HG03354 (cell line): ENCODE results near the gene BBX.

Source experiments
- ATAC-seq: cut with Tn5 transposase; IDR thresholded peaks from one replicate; pipeline ENCODE4 v1.9.1; 2021; ENCODE audit warnings: mild to moderate bottlenecking; ENCODE audit not compliant: unreplicated experiment, poor library complexity, severe bottlenecking

The BBX gene

DNA sequence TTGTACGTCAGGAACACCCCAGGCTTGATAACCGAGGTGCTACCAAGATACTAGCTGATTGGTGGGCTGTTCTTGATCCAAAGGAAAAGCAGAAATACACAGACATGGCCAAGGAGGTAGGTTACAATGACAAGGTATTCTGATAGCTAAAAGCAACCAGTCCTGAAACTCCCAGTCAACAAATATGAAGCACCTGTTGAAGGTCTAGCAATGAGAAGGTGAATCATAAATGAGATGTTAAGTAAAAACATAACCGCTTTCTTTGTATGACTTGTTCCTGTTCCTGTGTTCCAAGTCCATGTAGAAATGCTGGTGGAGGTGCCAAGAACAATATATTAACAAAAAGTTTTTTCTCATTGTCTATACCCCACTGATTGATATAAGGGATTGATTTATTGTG is 194.0 kb downstream of the BBX start:
- ATAC-seq = no peak

DNA sequence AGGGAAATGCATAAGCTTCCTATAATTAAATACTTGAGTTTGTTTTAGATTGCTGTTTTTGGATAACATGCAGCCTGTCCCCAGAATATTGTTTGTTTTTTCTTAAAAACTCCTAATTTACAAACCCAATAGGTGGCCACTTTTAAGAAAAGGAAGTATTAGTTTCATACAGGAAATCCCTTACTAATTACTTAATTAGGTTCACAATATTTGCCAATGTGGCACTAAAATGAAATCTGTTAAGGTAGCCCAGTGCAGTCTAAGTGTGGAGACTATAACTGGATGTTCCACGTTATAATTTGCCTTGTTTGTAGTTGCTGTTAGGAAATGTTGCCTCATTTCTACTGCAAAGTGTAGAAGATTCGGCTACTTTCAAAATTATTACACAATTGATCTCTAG is 195.8 kb downstream of the BBX start:
- ATAC-seq = no peak

- no peak for ATAC-seq
Observed at GRCh38 chr3:107727102-107727501, 204.3 kb downstream of the BBX start.

- no peak for ATAC-seq
Observed at GRCh38 chr3:107729686-107730085, 206.9 kb downstream of the BBX start.

DNA sequence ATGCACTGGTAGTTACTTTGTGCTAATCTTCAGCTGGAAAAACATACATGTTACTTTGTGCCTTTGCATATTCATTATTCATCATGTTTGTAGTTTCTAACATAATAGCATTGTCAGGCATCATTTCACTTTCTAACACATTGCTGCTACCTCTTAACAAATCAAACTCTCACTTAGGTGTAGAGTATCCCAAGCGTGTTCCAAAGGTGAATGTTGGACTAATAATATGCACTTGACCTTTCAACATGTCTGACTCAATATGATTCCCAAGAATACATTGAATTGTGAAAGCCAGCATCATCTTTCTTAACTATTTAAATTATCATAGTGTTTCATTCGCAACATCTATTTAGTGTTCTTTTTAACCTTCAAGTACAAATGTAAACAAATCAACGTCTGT is 211.6 kb downstream of the BBX start:
- ATAC-seq = no peak

DNA sequence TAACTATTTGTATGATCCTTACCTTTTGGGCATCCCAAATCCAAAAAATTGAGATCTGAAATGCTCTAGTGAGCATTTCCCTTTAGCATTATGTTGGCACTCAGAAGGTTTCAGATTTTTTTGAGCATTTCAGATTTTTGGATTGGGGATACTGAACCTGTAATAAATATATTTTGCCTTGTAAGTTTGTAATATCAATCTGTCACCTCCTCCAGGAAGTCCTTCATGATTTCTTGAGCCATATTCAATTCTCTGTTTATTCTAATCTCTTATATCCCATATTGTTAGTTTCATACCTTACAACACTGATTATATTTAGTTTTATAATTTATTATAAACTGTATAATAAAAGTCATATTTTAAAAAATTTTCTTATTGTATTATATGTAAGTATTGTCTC is 215.2 kb downstream of the BBX start:
- ATAC-seq = no peak

DNA sequence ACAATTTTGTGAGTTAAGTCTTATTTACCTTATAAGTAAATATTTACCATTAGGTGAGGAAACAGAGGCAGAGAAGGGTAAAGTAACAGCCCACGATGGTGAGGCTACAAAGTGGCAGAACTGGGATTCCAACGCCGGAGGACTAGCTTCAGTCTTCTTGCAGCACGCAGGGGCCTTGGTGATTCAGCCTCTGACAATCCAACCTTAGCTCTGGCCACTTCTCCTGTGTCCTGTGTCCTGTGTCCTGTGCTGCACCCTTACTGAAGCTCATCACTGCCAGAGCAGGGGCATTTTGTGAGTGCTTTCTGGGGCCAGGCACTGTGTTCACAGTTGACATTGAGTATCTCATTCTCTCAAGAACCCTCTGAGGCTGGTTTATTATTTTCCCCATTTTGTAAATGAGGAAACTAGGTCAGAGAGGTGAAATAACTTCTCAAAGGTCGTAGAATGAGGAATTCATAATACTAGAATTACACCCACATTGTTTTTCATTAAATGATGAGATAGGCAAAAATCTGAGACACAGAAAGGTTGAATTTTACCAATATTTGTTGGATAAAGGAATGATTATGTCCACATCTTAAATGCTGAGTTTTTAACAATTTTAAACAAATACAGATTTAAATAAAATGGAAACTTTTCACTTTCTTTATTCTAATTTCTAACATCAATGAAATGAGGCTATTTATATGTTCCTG is 215.9 kb downstream of the BBX start:
- ATAC-seq = no peak

GRCh38 chr3:107739227-107739626 is 216.5 kb downstream of the BBX start:
- ATAC-seq = no peak

- no peak for ATAC-seq
Observed at GRCh38 chr3:107740992-107741896, 218.5 kb downstream of the BBX start.

DNA sequence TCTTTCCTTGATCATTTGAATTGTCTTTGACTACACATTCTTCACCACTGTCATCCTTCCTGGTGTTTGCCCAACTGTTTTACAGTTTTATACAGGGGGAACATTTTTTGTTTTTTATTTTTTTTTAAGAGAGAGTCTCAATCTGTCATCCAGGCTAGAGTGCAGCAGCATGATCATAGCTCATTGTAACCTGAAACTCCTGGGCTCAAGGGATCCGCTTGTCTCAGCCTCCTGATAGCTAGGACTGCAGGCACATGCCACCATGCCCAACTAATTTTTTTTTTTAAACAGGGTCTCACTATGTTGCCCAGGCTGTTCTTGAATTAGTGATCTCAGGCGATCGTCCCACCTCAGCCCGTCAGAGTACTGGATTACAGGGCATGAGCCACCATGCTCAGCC is 222.6 kb downstream of the BBX start:
- ATAC-seq = no peak

DNA sequence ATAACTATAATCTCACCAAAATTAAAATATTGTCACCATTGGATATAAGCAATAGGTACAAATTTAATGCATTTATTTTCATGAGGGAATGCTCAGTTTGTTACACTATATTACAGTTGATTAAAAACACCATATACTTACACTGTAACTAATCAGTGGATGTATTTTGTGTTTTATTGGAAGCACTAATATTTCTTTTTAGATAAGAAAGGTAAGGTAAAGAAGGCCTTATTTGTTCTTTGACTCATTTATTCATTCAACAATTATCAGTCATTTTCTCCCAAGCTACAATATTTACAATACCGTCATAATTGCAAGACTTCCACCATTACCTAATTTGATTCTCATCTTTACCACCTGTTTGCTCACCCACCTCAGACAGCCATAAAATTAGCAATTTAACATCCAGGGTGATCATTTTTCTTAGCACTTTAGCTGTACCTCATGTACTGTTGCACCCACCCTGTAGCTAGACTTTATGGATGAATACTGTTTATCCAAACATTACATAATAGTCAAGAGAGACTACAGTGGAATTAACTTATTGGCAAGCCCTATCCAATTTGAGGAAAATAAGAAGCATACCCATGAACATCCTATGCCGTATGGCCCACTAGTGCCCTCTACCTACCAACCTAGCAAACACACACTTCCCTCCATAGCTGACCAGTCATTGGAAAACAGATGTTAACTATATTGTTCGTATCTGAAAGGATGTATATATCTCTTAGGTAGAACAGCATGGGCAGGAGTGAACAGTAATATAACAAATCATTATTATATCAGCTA is 229.6 kb downstream of the BBX start:
- ATAC-seq = no peak

GRCh38 chr3:107753494-107753893 is 230.7 kb downstream of the BBX start:
- no peak for ATAC-seq

GRCh38 chr3:107753976-107754375 is 231.2 kb downstream of the BBX start:
- ATAC-seq = no peak

GRCh38 chr3:107756649-107757048 is 233.9 kb downstream of the BBX start:
- no peak for ATAC-seq

GRCh38 chr3:107757140-107757539 is 234.4 kb downstream of the BBX start:
- ATAC-seq = no peak

- ATAC-seq = no peak
Observed at GRCh38 chr3:107760144-107760543, 237.4 kb downstream of the BBX start.

GRCh38 chr3:107761391-107761790 is 238.6 kb downstream of the BBX start:
- no peak for ATAC-seq

- ATAC-seq = no peak
Observed at GRCh38 chr3:107765524-107765923, 242.8 kb downstream of the BBX start.

DNA sequence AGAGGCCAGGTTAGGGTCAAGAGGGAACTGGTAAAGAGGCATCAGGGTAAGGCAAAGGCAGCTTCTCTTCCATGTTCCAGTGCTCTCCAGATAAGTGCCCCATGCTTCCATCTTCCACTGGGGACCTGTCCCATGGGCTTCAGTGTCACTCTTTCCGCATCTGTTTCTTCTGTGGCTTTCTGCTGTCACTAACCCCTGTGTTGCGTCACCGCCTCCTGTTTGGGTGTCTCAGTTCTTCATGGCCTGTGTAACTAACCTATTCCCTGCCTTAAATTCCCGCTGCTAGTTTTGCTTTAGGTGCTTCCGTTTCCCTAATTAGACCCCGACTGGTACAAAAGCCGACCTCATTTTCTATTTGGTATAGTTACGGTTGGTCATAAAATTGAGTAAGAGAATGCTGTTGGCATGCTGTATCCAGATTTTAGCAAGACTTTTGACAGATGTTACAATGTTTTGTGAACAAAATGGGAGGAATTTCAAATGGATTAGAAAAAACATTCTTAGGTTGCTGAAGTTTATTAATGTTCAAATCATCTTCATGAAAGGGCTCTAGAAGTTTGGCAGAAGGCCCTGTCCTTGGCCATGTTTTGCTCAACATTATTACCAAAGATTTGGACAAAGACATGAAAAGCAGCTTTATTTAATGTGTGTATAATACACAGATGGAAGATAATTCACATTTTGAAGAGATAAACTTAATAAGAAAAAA is 245.3 kb downstream of the BBX start:
- no peak for ATAC-seq

- no peak for ATAC-seq
Observed at GRCh38 chr3:107769882-107770281, 247.1 kb downstream of the BBX start.
